AG09309 (cell line): Measurements from ENCODE around the gene BRD9.

ENCODE experiments used
- DNase-seq: peaks from one replicate; pipeline ENCODE4 v3.0.0-alpha.2; 2010; ENCODE audit warnings: low read depth
- H3K4me3 ChIP-seq: 2 replicates; pipeline ENCODE4 v1.5.1; 2011; ENCODE audit warnings: mild to moderate bottlenecking, low read depth, low read length, moderate library complexity; ENCODE audit not compliant: control insufficient read depth
- CTCF ChIP-seq: IDR thresholded peaks from 2 replicates; pipeline ENCODE4 v1.5.1; 2011; ENCODE audit warnings: mild to moderate bottlenecking, low read depth, low read length, inconsistent platforms; ENCODE audit not compliant: insufficient read depth, control insufficient read depth; ENCODE audit errors: missing control alignments

BRD9 gene

GRCh38 chr5:893711-894110 is 1.1 kb upstream of the BRD9 start:
- no peak for TF ChIP-seq CTCF
- DNase-seq = no peak
- peak overlapping the region; percentile 78 for H3K4me3 ChIP-seq

- no peak for DNase-seq
Measured at GRCh38 chr5:893137-893506, 521 bp upstream of the BRD9 start.

GRCh38 chr5:891837-892393 is 686 bp downstream of the BRD9 start:
- DNase-seq = no peak
- TF ChIP-seq CTCF = no peak
- H3K4me3 ChIP-seq = peak overlapping the region; percentile 92

More at GRCh38 chr5:893137-893506, 521 bp upstream of the BRD9 start:
- TF ChIP-seq CTCF = no peak
- H3K4me3 ChIP-seq = peak overlapping the region; percentile 78

GRCh38 chr5:891117-891836 is 1.3 kb downstream of the BRD9 start:
- TF ChIP-seq CTCF = no peak
- no peak for DNase-seq

GRCh38 chr5:889075-889710 is 3.4 kb downstream of the BRD9 start:
- no peak for TF ChIP-seq CTCF
- no peak overlapping the region for H3K4me3 ChIP-seq
- DNase-seq = no peak

More at GRCh38 chr5:891117-891836, 1.3 kb downstream of the BRD9 start:
- H3K4me3 ChIP-seq = peak overlapping the region; percentile 92

- no peak for TF ChIP-seq CTCF
- no peak for DNase-seq
Measured at GRCh38 chr5:888638-889035, 4.0 kb downstream of the BRD9 start.

More at GRCh38 chr5:888638-889035, 4.0 kb downstream of the BRD9 start:
- no peak overlapping the region for H3K4me3 ChIP-seq
